GM12878 (cell line): ENCODE data around the gene EIF3B. TPM values are rescaled to one million over a fixed set of nuclear protein-coding genes. Genes with fewer than 3 reads are reported as not detected.

Experiments used
- ATAC-seq: fragments of 200-7000 bp; cut with Tn5 transposase; 3 replicates; pipeline ENCODE4 v1.9.1; 2020; ENCODE audit warnings: mild to moderate bottlenecking, moderate library complexity
- BruUV-seq: library from RNA; stranded (reverse); fragments of 400-500 nt; replicated peaks from 2 replicates; lab custom pipeline; 2021; lab: Mats Ljungman, UMichigan
- CTCF ChIA-PET: fragments of 300-600 bp; sonication (Branson Sonifier 250); formaldehyde crosslinking; extraction: SDS; loops from one replicate; lab custom pipeline; 2021; ENCODE audit warnings: inconsistent platforms; lab: Yijun Ruan, JAX
- POLR2A ChIA-PET: fragments of 350-600 bp; formaldehyde crosslinking; extraction: SDS; loops from one replicate; lab custom pipeline; 2021; ENCODE audit warnings: inconsistent platforms; lab: Charles Lee
- RAD21 ChIA-PET: fragments of 300-600 bp; sonication (Branson Sonifier 250); formaldehyde crosslinking; loops from one replicate; lab custom pipeline; 2023; ENCODE audit warnings: antibody characterized with exemption; ENCODE audit not compliant: unreplicated experiment; lab: Charles Lee
- SMC1A ChIA-PET: fragments of 300-600 bp; sonication (Branson Sonifier 250); formaldehyde crosslinking; loops from one replicate; lab custom pipeline; 2023; ENCODE audit not compliant: unreplicated experiment, uncharacterized antibody; lab: Charles Lee
- DNase-seq: peaks from one replicate; pipeline ENCODE4 v3.0.0-alpha.2; 2011; ENCODE audit warnings: low read depth, low spot score
- FAIRE-seq: peaks from 3 replicates; lab custom pipeline; 2011; peaks lifted over from hg19 to GRCh38; lab: Jason Lieb, UNC
- H2AFZ ChIP-seq: 2 replicates; pipeline ENCODE4 v1.6.0; 2011; ENCODE audit warnings: low read depth, low read length, control low read depth; ENCODE audit not compliant: control insufficient read depth
- H3K27ac ChIP-seq: 2 replicates; pipeline ENCODE4 v1.5.1; 2011; ENCODE audit warnings: control low read depth; ENCODE audit not compliant: control insufficient read depth, insufficient read depth
- H3K27me3 ChIP-seq, 2 experiments: replicated peaks in 1 of 2; 2 replicates each; pipeline versions ENCODE4 v1.6.0 to v1.6.1; 2011; ENCODE audit warnings: low read length in 1 of 2; ENCODE audit not compliant: control insufficient read depth in 2 of 2, insufficient read depth in 2 of 2
- H3K36me3 ChIP-seq, 2 experiments: 2 replicates each; pipeline ENCODE4 v1.5.1; 2011; ENCODE audit warnings: low read length in 1 of 2; ENCODE audit not compliant: control insufficient read depth in 2 of 2, insufficient read depth in 2 of 2
- H3K4me1 ChIP-seq: 2 replicates; pipeline ENCODE4 v1.6.1; 2011; ENCODE audit warnings: mild to moderate bottlenecking, low read length, moderate library complexity, mixed read lengths; ENCODE audit not compliant: control insufficient read depth, insufficient read depth
- H3K4me2 ChIP-seq: 2 replicates; pipeline ENCODE4 v1.6.0; 2011; ENCODE audit warnings: control low read depth; ENCODE audit not compliant: control insufficient read depth, insufficient read depth
- H3K4me3 ChIP-seq: fragments of 200-600 bp; sonication (generic); 2 replicates; pipeline ENCODE4 v1.5.1; 2016
- H3K79me2 ChIP-seq: 2 replicates; pipeline ENCODE4 v1.6.0; 2011; ENCODE audit warnings: low read length; ENCODE audit not compliant: control insufficient read depth, insufficient read depth
- H3K9ac ChIP-seq: 2 replicates; pipeline ENCODE4 v1.8.0; 2011; ENCODE audit warnings: low read length, control low read depth, mixed read lengths; ENCODE audit not compliant: control insufficient read depth, insufficient read depth
- H3K9me3 ChIP-seq: replicated peaks from 3 replicates; pipeline ENCODE4 v1.5.1; 2011; ENCODE audit warnings: mild to moderate bottlenecking, low read length; ENCODE audit not compliant: control insufficient read depth, insufficient read depth
- H4K20me1 ChIP-seq: 2 replicates; pipeline ENCODE4 v1.6.0; 2011; ENCODE audit not compliant: control insufficient read depth, insufficient read depth
- CBFB ChIP-seq: IDR thresholded peaks from 2 replicates; pipeline ENCODE4 v1.6.1; 2016; ENCODE audit warnings: antibody characterized with exemption, low read depth
- GABPA ChIP-seq: IDR thresholded peaks from 2 replicates; pipeline ENCODE4 v1.6.1; 2014; ENCODE audit warnings: antibody characterized with exemption, low read depth, mild to moderate bottlenecking, inconsistent platforms
- KDM1A ChIP-seq: fragments of 200-600 bp; sonication (generic); IDR thresholded peaks from 2 replicates; pipeline ENCODE4 v1.6.1; 2016; ENCODE audit warnings: borderline replicate concordance
- REST ChIP-seq: IDR thresholded peaks from 2 replicates; pipeline ENCODE4 v1.6.1; 2012; ENCODE audit warnings: mild to moderate bottlenecking, low read depth, low read length
- SREBF1 ChIP-seq: IDR thresholded peaks from 2 replicates; pipeline ENCODE4 v1.6.1; 2012; ENCODE audit warnings: mild to moderate bottlenecking, low read length
- ZNF592 ChIP-seq: fragments of 450-650 bp; IDR thresholded peaks from 2 replicates; pipeline ENCODE4 v1.6.1; 2017; ENCODE audit warnings: mild to moderate bottlenecking, moderate library complexity
- WGBS: methylation state at CpG from one replicate; pipeline ENCODE4 v1.1.6; 2016; ENCODE audit warnings: low lambda C conversion rate; ENCODE audit not compliant: insufficient replicate concordance, insufficient coverage; ENCODE audit errors: missing lambda C conversion rate; 5-methylcytosine and 5-hydroxymethylcytosine counted together
- in situ Hi-C: fragments of 300-500 bp; cut with MboI; formaldehyde crosslinking; loops from 9 replicates; pipeline ENCODE4 v1.14.3; 2018; ENCODE audit warnings: mixed read lengths
- intact Hi-C: fragments of 100-400 bp; cut with micrococcal nuclease; formaldehyde crosslinking; loops from one replicate; pipeline ENCODE4 v1.14.2; 2022; ENCODE audit not compliant: unreplicated experiment
- polyA plus RNA-seq, 11 experiments: library from polyadenylated mRNA; depleted of rRNA in 4 of 11; unstranded in 6 of 11; stranded (reverse) in 5 of 11; fragments of >200 nt; fragmentation: Nextera tagmentation in 4 of 11; fragmentation: Illumina TruSeq in 1 of 11; extraction: Ambion mirVana in 4 of 11; extraction: Trizol in 1 of 11; gene quantifications; 1 replicate in 1 of 11; 2 replicates in 10 of 11; pipeline versions ENCODE4 v1.2.1 to v1.2.3, GENCODE V29; 2011 to 2016; ENCODE audit warnings: inconsistent platforms in 2 of 11, missing spikeins in 2 of 11, low read depth in 1 of 11
- total RNA-seq, 4 experiments: library from RNA; depleted of rRNA in 3 of 4; stranded (reverse); fragments of >200 nt in 3 of 4; fragmentation: Illumina TruSeq in 1 of 4; extraction: Trizol in 1 of 4; gene quantifications; 2 replicates each; pipeline versions ENCODE4 v1.2.1 to v1.2.3, GENCODE V29; 2013 to 2021
- TF ChIP-seq, protein P1 (sequence below): fragments of 450-650 bp; IDR thresholded peaks from 2 replicates; pipeline ENCODE4 v1.6.1; 2017; ENCODE audit warnings: borderline replicate concordance

EIF3B gene
- total and polyA plus RNA-seq, 10 of the 15 experiments (the other 5 are each of a cell fraction or from before 2014, with no cell fraction given) = 17.6 to 275 (median 153) TPM

- TF ChIP-seq ZNF592 = no peak
These were observed 29.5 kb upstream of the EIF3B start (continued) for GRCh38 chr7:2325162-2325561.

DNA sequence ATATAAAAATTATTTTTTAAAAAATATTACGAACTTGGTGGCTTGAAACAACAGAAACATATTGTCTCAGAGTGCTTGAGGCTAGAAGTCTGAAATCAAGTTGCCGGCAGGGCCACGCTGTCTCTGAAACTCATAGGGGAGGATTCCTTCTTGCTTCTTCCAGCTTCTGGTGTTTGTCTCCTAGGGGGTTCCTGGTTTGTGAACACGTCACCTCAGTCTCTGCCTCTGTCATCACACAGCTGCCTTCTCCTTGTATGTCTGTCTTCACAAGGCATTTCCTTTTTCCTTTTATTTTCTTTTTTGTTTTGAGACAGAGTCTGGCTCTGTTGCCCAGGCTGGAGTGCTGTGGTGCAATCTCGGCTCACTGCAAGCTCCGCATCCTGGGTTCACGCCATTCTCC lies 27.7 kb upstream of the EIF3B start:
- RAD21 ChIA-PET = interaction anchor here (0.8 kb wide), 1 partner anchor 21 kb away, joined by 3 read pairs; no protein-coding TSS in a partner anchor
- Histone ChIP-seq H4K20me1 (no peaks in the 10 kb centered on the region), H3K4me3 (no peak overlapping the region), H3K27me3 (no peaks in the 10 kb centered on the region)
- BruUV-seq = no TSS peak
- ATAC-seq = no peak
- intact Hi-C loops (no loop called here), in situ Hi-C loops (no loop called here)
- SMC1A ChIA-PET = no interaction called here
- no peak for FAIRE-seq
- 72% methylated on average over 7 of the region's 7 CpGs for WGBS
- POLR2A ChIA-PET = no interaction called here
- TF ChIP-seq GABPA (no peak), CBFB (no peak), REST (no peak), SREBF1 (no peak), KDM1A (no peak)
- TF ChIP-seq, protein P1, sequence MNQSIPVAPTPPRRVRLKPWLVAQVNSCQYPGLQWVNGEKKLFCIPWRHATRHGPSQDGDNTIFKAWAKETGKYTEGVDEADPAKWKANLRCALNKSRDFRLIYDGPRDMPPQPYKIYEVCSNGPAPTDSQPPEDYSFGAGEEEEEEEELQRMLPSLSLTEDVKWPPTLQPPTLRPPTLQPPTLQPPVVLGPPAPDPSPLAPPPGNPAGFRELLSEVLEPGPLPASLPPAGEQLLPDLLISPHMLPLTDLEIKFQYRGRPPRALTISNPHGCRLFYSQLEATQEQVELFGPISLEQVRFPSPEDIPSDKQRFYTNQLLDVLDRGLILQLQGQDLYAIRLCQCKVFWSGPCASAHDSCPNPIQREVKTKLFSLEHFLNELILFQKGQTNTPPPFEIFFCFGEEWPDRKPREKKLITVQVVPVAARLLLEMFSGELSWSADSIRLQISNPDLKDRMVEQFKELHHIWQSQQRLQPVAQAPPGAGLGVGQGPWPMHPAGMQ = no peak
- TF ChIP-seq, all 136 proteins: peak for 0
- Histone ChIP-seq H3K27ac (no peak overlapping the region), H3K4me2 (no peak overlapping the region), H3K9ac (no peak overlapping the region), H3K4me1 (no peaks in the 10 kb centered on the region), H2AFZ (no peak overlapping the region), H3K79me2 (no peaks in the 10 kb centered on the region), H3K9me3 (no peaks in the 10 kb centered on the region), H3K36me3 (no peaks in the 10 kb centered on the region)
- DNase-seq = no peak
- CTCF ChIA-PET = interaction anchor here (1.1 kb wide), 1 partner anchor 125 kb away, joined by 3 read pairs; no protein-coding TSS in a partner anchor
